Fibroblast of mammary gland (primary cell): ENCODE results near the gene FITM2.

ENCODE experiments used
- DNase-seq: peaks from one replicate; pipeline ENCODE4 v3.0.0-alpha.2; 2010; ENCODE audit warnings: low read depth
- H3K4me3 ChIP-seq: 2 replicates; pipeline ENCODE4 v1.5.1; 2011; ENCODE audit warnings: low read depth, mild to moderate bottlenecking, low read length, moderate library complexity; ENCODE audit not compliant: control insufficient read depth
- TF ChIP-seq, protein P1 (sequence below): conservative IDR thresholded peaks from 2 replicates; pipeline ENCODE4 v1.5.1; 2011; ENCODE audit warnings: low read depth, low read length, inconsistent platforms; ENCODE audit not compliant: control insufficient read depth, insufficient read depth

Gene FITM2

DNA sequence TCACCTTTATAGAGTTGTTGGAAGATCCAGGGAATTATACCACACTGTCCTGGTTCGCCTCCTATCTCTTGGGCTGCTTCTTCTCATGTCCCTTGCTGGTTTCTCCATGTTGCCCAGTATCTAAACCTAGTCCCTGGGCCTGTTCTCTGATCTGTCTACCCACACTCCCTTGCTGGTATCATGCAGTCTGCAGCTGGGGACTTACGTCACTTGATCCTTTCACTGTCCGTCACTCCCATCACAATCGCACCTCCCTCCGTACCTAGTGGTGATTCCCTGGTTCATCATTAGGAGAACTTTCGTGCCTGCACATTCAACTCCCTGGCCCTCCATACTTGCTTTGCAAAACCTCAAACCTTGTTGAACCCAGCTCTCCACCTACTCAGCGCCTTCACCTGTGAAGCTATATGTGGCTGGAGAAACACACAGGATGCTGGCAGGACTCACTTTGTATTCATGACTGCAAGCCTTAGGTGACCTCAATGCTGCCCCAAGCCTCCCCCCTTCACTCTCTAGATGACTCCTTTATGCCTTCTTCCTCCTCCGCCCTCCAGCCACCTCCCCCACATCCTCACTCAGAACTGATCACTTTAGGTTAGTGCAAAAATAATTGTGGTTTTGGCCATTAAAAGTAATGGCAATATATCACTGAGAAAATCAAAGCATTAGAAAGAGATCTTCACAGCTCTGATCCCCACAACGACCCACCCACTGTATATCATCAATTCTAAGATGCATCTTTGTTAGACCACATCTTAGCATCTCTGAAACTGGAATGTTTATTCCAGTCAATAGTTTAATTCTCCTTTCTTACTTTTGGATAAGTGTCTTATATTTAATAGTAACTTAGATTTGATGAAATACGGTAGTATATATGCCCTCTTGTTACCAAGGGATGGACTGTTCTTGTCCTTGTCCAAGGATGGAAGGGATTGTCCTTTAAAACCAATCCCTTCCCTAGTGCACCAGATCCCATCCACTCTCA is 37.5 kb downstream of the FITM2 start:
- TF ChIP-seq, protein P1, sequence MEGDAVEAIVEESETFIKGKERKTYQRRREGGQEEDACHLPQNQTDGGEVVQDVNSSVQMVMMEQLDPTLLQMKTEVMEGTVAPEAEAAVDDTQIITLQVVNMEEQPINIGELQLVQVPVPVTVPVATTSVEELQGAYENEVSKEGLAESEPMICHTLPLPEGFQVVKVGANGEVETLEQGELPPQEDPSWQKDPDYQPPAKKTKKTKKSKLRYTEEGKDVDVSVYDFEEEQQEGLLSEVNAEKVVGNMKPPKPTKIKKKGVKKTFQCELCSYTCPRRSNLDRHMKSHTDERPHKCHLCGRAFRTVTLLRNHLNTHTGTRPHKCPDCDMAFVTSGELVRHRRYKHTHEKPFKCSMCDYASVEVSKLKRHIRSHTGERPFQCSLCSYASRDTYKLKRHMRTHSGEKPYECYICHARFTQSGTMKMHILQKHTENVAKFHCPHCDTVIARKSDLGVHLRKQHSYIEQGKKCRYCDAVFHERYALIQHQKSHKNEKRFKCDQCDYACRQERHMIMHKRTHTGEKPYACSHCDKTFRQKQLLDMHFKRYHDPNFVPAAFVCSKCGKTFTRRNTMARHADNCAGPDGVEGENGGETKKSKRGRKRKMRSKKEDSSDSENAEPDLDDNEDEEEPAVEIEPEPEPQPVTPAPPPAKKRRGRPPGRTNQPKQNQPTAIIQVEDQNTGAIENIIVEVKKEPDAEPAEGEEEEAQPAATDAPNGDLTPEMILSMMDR: no peak
- H3K4me3 ChIP-seq: no peak overlapping the region
- no peak for DNase-seq

DNA sequence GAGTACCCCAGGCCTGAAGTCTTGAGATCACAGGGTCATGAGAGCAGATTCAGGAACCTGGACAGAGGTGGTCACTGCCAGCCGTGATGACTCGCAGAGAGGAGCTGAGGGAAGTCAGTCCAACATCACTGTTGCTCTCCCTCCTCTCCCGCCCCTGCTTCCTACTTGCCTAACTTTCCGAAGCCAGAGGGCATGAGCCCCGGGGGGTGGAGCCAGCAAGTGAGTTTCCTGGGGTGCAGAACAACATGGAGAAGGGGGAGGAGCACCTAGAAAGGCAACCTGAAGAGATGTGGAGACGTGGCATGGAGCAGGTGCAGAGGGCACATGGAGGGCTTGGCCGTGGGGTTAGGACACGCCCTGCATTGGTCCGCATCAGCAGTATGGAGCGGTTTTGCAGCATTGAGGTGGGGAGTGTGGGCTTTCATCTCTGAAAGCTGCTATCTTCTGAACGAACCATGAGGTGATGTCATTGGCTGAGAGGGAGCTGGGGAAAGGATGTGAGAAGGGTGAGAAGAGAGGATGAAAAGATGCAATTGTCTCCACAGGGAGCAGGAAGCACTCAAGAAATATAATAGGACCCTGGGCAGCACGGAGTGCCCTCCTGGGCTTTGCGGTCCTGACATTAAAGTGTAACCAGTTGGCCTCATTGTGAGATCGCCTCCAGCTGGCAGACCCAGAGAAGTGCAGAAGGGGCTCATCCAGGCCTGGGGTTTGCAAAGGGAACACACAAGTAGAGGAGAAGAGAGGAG is 38.9 kb downstream of the FITM2 start:
- TF ChIP-seq, protein P1: peak; percentile 32
- no peak overlapping the region for H3K4me3 ChIP-seq
- no peak for DNase-seq

DNA sequence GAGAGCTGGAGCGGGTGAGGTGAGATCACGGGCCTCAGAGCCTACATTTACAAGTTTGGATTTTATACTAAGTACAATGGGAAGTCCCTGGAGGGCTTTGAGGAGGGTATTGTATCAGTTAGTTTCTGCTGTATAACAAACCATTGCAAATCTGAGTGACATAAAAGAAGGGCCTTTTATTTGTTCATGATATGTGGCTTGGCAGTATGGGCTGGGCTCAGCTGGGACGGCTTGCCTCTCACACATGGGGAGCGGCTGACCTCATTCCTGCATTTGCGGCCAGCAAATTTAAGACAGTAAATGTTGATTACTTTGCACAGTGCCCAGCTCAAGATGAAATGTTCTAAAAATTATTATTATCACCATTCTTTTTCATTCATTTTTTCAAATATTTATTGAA is 42.2 kb downstream of the FITM2 start:
- TF ChIP-seq, protein P1: no peak
- no peak overlapping the region for H3K4me3 ChIP-seq
- no peak for DNase-seq

DNA sequence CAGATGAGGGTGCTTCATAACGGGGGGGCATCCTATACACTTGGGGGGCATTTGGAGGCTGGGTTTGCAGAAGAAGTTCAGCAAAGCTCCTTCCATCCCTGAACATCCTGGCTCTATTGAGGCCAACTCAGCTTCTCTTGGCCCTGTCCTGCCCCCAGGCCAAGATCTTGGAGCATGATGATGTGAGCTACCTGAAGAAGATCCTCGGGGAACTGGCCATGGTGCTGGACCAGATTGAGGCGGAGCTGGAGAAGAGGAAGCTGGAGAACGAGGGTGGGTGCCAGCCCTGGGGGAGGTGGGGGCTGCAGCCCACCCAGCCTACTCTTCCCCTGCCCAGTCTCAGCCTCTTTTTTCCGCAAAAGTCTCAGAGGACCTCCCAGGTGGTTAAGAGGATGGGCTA is 46.7 kb downstream of the FITM2 start:
- TF ChIP-seq, protein P1: no peak
- no peak for DNase-seq
- no peak overlapping the region for H3K4me3 ChIP-seq

DNA sequence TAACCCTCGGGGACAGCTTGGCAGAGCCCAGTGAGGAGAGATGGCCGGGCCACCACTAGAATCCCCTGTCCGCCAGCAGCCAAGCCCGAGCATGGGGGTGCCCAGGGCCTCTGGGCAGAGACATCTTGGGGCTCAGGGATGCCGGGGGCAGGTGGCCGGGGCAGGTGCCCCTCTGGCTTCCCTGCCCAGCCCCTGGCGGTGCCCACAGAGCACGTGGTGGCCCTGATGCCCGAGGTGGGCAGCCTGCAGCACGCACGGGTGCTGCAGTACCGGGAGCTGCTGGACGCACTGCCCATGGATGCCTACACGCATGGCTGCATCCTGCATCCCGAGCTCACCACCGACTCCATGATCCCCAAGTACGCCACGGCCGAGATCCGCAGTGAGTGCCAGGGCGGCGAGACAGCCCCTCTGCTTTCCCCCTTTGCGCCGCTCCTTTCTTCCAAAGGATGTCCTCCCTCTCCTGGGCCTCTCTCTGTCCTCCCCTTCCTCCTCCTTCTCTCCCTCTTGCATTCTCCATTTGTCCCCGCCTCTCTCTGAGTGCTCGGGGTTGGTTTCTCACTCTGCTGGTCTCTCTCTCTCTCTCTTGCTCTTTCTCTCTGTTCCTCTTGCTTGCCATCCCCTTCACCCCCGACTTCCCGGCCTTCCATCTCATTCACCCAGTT is 52.6 kb downstream of the FITM2 start:
- H3K4me3 ChIP-seq: no peak overlapping the region
- DNase-seq: no peak
- TF ChIP-seq, protein P1: no peak

DNA sequence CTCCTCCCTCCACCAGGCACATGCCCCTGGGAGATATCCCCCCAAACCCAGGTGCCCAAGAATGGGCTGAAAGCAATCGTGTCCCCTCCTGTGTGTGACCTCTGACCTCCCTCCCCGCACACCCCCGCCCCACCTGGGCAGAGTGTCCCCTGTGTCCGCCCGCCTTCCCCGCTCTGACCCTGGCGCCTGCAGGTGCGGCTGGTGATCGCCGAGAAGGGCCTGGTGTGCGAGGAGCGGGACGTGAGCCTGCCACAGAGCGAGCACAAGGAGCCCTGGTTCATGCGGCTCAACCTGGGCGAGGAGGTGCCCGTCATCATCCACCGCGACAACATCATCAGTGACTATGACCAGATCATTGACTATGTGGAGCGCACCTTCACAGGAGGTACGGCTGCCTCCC is 54.0 kb downstream of the FITM2 start:
- H3K4me3 ChIP-seq: no peak overlapping the region
- TF ChIP-seq, protein P1: no peak
- no peak for DNase-seq
